ENCODE data around the gene GSTA2.

GRCh38 chr6:52802806-52803205, 39.5 kb upstream of the GSTA2 start:
- no peak for TF ChIP-seq CTCF (IDR thresholded peaks at IDR 0.05)
- no peak for TF ChIP-seq POLR2AphosphoS5 (IDR thresholded peaks at IDR 0.05; ENCODE audit: low read depth, low read length)
- TF ChIP-seq, protein P1, sequence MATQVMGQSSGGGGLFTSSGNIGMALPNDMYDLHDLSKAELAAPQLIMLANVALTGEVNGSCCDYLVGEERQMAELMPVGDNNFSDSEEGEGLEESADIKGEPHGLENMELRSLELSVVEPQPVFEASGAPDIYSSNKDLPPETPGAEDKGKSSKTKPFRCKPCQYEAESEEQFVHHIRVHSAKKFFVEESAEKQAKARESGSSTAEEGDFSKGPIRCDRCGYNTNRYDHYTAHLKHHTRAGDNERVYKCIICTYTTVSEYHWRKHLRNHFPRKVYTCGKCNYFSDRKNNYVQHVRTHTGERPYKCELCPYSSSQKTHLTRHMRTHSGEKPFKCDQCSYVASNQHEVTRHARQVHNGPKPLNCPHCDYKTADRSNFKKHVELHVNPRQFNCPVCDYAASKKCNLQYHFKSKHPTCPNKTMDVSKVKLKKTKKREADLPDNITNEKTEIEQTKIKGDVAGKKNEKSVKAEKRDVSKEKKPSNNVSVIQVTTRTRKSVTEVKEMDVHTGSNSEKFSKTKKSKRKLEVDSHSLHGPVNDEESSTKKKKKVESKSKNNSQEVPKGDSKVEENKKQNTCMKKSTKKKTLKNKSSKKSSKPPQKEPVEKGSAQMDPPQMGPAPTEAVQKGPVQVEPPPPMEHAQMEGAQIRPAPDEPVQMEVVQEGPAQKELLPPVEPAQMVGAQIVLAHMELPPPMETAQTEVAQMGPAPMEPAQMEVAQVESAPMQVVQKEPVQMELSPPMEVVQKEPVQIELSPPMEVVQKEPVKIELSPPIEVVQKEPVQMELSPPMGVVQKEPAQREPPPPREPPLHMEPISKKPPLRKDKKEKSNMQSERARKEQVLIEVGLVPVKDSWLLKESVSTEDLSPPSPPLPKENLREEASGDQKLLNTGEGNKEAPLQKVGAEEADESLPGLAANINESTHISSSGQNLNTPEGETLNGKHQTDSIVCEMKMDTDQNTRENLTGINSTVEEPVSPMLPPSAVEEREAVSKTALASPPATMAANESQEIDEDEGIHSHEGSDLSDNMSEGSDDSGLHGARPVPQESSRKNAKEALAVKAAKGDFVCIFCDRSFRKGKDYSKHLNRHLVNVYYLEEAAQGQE (IDR thresholded peaks at IDR 0.05; ENCODE audit: insufficient read depth in 1 of 2, low read depth in 2 of 2, low read length in 1 of 2), result no peak
